Measurements from ENCODE around the gene PDLIM5.

The PDLIM5 gene

DNA sequence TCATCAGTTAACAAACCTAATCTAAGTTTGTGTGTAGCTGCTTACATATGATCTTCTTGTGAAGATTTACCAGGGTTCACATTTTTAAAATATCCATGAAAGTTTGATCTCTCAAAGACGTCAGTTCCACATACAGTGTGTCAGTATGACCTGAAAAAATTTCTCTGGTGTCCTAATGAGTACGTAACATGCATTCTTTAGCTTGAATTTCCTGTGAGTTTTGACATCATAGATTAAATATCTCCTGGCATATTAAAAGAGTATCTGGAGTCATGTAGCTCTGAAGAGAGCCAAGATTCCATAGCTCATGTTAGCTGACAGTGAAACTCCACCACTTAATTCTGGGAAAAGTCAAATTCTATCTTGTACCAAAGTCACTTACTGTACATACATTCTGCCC lies 43.9 kb upstream of the PDLIM5 start:
- TF ChIP-seq CTCF (IDR thresholded peaks at IDR 0.05), result no peak
- H3K9me3 ChIP-seq (ENCODE audit: control insufficient read depth, low read length), result no peaks in the 10 kb centered on the region
- H3K79me2 ChIP-seq, result no peaks in the 10 kb centered on the region
- no peak overlapping the region for H3K27ac ChIP-seq
- H3K4me1 ChIP-seq, result peaks cover 4% of the 10 kb centered on the region
- H3K27me3 ChIP-seq (ENCODE audit: control insufficient read depth, insufficient read depth, low read length), result no peaks in the 10 kb centered on the region
- H3K9ac ChIP-seq, result no peak overlapping the region
- H2AFZ ChIP-seq, result no peak overlapping the region
- no peak overlapping the region for H3K4me2 ChIP-seq (ENCODE audit: low read length)
- H3K36me3 ChIP-seq (ENCODE audit: control insufficient read depth, insufficient read depth, low read length), result no peaks in the 10 kb centered on the region
- H3K4me3 ChIP-seq (ENCODE audit: low read depth, low read length), result no peak overlapping the region

- Histone ChIP-seq H3K9ac (no peak overlapping the region), H3K4me3 (ENCODE audit: low read depth, low read length) (no peak overlapping the region), H3K4me2 (ENCODE audit: low read length) (no peak overlapping the region), H3K9me3 (ENCODE audit: control insufficient read depth, low read length) (no peaks in the 10 kb centered on the region), H3K27ac (no peak overlapping the region), H2AFZ (no peak overlapping the region), H3K79me2 (no peaks in the 10 kb centered on the region), H3K36me3 (ENCODE audit: control insufficient read depth, insufficient read depth, low read length) (no peaks in the 10 kb centered on the region), H3K27me3 (ENCODE audit: control insufficient read depth, insufficient read depth, low read length) (no peaks in the 10 kb centered on the region), H3K4me1 (peaks cover 4% of the 10 kb centered on the region)
- TF ChIP-seq CTCF (IDR thresholded peaks at IDR 0.05), result no peak
Measured at GRCh38 chr4:94408549-94409374, 43.0 kb upstream of the PDLIM5 start.

DNA sequence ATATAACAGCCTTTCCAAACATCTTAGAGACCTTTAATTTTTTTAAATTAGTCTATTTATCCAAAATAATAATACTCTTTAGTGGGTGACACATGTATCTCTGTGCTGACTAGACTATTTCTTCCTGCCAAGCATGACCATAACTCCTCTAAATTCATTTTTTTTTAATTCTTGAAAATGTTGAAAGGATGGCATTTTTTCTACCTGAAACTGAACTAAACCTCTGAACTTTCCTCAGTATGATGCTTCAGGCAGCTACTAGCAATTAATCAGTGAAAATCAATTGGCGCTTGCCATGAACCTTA lies 42.4 kb upstream of the PDLIM5 start:
- Histone ChIP-seq H3K79me2 (no peaks in the 10 kb centered on the region), H2AFZ (no peak overlapping the region), H3K9me3 (ENCODE audit: control insufficient read depth, low read length) (no peaks in the 10 kb centered on the region), H3K27ac (no peak overlapping the region), H3K36me3 (ENCODE audit: control insufficient read depth, insufficient read depth, low read length) (no peaks in the 10 kb centered on the region), H3K4me3 (ENCODE audit: low read depth, low read length) (no peak overlapping the region), H3K4me1 (peaks cover 4% of the 10 kb centered on the region), H3K4me2 (ENCODE audit: low read length) (no peak overlapping the region), H3K9ac (no peak overlapping the region), H3K27me3 (ENCODE audit: control insufficient read depth, insufficient read depth, low read length) (no peaks in the 10 kb centered on the region)
- no peak for TF ChIP-seq CTCF (IDR thresholded peaks at IDR 0.05)

DNA sequence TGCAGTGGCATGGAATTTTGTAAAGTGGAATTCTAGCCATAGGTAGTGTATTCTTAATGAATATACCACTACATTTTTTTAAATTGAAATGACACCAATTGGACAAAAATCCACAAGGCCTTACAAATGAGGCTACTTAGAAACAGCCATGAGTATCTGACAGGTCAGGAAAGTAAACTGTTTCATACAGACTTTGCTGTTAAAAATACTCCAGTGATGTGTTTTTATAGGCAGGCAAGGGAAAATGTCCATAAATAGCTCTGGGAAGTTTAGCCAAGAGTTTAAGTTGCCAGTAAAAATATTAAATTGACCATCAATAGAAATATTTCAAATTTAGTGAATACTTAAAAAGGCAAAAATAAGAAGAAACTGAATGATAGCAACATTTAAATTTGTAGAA lies 41.8 kb upstream of the PDLIM5 start:
- H3K36me3 ChIP-seq (ENCODE audit: control insufficient read depth, insufficient read depth, low read length), result no peaks in the 10 kb centered on the region
- H3K4me1 ChIP-seq, result peaks cover 4% of the 10 kb centered on the region
- H2AFZ ChIP-seq, result no peak overlapping the region
- no peaks in the 10 kb centered on the region for H3K27me3 ChIP-seq (ENCODE audit: control insufficient read depth, insufficient read depth, low read length)
- H3K9ac ChIP-seq, result no peak overlapping the region
- no peaks in the 10 kb centered on the region for H3K79me2 ChIP-seq
- no peak overlapping the region for H3K4me2 ChIP-seq (ENCODE audit: low read length)
- H3K4me3 ChIP-seq (ENCODE audit: low read depth, low read length), result no peak overlapping the region
- H3K27ac ChIP-seq, result no peak overlapping the region
- no peak for TF ChIP-seq CTCF (IDR thresholded peaks at IDR 0.05)
- no peaks in the 10 kb centered on the region for H3K9me3 ChIP-seq (ENCODE audit: control insufficient read depth, low read length)

DNA sequence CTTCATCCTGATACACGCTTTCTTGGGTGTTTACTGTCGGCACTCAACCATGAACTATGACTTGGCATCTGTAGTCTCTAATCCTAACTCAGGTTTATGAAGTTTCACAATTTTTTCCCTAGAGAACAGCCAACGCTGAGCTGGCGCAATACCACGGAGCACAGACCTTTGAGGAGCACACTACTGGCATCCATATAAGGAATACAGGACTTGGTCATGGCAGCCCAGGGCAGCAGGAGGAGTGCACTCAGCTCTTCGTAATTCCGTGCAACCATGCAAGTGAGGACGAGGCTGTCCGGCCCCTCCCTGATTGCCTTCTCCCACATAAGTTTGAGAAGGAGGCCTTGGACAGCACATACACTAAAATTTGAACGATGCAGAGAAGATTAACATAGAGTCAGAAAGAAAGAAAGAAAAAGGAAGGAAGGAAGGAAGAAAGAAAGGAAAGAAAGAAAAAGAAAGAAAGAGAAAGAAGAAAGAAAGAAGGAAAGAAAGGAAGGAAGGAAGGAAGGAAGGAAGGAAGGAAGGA lies 41.0 kb upstream of the PDLIM5 start:
- H3K36me3 ChIP-seq (ENCODE audit: control insufficient read depth, insufficient read depth, low read length), result no peaks in the 10 kb centered on the region
- H3K27me3 ChIP-seq (ENCODE audit: control insufficient read depth, insufficient read depth, low read length), result no peaks in the 10 kb centered on the region
- no peak overlapping the region for H2AFZ ChIP-seq
- no peak overlapping the region for H3K4me3 ChIP-seq (ENCODE audit: low read depth, low read length)
- no peak overlapping the region for H3K9ac ChIP-seq
- H3K4me1 ChIP-seq, result peaks cover 4% of the 10 kb centered on the region
- no peak overlapping the region for H3K4me2 ChIP-seq (ENCODE audit: low read length)
- no peak overlapping the region for H3K27ac ChIP-seq
- H3K9me3 ChIP-seq (ENCODE audit: control insufficient read depth, low read length), result no peaks in the 10 kb centered on the region
- no peak for TF ChIP-seq CTCF (IDR thresholded peaks at IDR 0.05)
- no peaks in the 10 kb centered on the region for H3K79me2 ChIP-seq

Measured in parathyroid adenoma (tissue), 2 donors.